ENCODE results near the gene CLRN3.

CLRN3 gene

GRCh38 chr10:127894146-127894545 lies 1.4 kb upstream of the CLRN3 start:
- DNase-seq, result no peak

DNA sequence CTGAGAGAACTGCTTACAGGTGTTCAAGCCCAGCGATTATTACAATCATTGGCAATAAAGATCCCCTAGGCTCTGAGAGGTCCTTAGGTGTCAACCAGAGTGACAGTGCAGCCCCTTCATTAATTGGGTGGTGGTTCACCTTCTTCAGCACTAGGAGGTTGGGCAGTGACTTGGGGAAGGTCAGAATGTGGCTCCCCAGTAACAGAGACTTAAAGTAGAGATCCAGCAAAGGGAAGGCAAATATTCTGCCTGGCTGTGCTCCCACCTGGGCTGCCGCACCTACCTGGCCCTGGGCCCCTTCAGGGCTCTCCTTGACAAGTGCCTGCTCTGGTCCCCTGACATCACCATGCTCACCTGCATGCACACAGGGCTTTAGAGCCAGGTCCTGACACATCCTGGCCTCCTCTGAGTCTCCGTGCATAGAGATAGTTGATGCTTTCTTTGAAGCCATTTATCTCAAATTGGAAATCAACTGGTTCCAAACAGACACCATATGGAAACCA lies 1.9 kb downstream of the CLRN3 start:
- DNase-seq, result no peak

GRCh38 chr10:127890216-127890615 lies 2.5 kb downstream of the CLRN3 start:
- DNase-seq, result no peak

DNA sequence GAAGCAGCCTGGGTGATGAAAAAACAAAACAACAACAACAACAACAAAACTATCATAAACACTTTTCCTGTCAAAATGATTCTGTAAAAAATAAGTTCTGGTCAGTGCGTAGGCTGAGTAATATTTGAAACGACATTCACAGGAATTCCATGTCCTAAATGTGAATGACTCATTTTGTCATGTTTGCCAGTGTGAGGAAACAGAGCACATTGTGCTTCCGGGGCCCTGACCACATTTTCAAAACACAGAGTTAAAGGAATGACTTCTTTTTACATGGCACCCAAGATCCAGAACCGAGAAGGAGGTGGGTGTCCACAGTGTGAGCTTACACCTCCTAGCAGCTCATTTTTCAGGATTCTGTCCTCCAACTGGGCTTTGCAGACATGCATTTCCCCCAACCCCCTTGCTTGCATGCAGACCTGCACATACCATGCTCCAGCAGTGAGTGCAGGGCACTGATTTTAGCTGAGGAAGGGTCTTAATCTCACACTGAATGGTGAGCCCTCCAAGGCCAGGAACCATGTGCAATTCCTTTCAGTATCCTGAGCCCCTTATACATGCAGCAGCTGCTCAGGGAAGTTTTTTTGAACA lies 3.0 kb downstream of the CLRN3 start:
- DNase-seq, result peak; percentile 76

DNA sequence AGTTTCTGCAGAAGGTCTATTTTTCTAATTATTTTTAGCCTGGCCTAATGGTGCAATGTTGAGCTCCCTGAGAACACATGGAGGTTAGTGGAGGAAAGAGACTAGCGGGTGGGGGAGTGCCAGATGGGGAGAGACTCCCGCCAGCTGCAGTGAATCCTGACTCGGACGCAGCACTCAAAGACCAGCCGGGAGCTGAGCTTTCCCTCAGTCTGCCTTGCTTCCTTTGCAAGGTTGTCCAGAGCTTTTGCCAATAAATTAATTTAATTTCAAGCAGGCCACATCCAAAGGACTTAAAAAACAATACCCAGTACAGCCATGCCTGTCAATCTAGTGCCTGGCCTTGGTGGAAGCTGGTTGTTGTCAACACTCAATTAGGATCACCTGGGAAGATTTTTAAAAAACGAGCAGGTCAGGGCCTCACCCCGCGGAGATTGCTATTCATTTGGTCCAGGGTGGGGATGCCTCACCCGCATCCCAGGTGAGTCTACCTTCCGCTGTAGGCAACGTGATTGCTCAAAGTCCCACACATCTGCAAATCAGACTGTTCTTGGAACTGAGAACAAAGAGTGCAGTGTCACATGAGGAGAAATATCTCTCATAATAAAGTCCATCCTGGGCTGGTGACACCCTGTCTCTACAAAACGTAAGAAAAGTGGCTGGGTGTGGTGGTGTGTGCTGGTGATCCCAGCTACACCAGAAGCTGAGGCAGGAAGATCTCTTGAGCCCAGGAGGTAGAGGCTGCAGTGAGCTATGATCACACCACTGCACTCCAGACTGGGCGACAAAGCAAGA lies 4.0 kb downstream of the CLRN3 start:
- no peak for DNase-seq

DNA sequence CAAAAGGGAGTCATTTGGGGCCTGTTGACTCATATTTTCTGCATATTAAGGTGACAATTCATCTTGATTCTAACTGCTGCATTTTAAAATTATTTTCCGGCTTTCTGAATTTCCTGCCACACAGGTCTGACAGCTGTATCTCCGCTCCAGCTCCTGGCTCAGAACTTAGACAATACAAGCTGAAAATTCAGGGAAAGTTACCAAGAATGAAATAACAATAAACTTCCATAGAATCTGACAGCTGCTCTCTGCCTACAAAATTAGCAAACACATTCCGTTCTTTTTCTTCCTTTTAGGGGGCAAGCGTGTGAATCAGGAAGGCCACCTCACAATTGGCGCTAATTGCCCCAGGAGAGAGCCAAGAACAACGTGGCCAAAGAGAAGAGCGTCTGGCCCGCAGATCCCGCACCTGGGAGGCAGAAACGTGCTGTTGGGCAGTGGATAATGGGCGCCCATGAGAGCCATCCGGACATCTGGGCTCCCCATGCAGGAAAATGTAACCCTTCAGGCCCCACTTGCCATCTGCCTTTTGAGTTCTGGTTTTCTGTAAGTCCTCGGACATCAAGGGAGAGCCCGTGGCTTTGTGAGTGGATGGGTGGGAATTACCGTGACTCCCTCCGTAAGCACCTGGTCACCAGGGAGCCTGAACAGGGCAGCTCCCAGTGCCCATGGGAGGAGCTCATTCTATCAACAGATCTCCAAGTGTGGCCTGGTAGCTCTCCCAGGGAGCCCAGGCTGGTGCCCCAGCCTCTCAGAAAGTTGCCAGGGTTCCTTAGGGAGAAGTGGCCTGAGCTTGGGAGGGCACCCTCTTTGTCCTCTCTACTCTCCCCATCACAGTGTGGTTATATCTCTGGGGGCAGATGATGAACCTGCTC lies 5.0 kb downstream of the CLRN3 start:
- no peak for DNase-seq

DNA sequence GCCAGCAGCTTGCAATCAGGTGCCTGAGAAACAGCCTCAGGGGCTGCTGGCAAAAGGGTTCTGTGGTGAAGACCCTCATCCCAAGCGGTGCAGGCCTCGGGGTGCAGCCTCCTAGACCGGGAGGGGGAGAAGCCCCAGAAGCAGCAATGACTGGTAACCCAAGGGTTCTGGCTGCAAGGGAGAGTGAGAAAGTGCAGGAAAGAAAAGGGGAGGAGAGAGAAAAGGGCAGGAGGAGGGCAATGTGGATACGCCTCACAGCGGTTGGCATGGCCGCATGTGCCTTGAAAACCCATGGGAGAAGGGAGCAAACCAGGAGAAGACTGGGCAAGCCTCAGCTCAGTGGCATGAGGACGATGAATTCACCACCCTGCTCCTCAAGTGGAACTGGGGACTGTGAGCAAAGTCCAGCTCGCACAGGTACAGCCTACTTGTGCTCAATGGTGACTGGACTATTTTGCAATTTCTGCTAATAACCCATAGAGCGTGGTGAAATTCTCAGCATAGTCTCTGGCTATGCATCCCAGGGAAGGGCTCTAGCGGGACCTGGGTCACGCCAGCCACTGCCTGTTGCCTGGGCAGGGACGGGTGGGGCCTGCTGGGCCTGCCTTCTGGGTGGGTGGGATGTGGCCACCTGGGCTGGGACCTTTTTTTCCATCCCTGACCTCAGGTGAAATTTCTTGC lies 6.2 kb downstream of the CLRN3 start:
- no peak for DNase-seq

DNA sequence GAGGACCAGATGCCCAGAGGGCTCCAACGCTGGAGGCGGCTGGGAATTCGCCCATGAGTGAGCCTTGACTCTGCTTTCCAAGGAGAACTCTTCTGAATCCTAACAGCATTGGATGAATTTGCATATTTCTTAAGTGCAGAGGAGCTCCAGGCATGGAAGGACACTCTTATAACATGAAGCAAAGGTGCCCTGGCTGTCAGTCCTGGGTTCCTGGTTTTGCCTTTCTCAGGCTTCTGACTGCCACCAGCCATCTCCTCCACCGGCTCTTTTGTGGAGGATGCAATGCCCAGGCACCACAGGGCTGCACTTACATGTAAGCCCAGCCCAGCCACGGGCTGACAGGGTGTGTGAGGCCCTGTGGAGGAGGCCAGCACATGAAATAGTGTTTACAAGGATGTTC lies 8.2 kb downstream of the CLRN3 start:
- DNase-seq, result no peak

DNA sequence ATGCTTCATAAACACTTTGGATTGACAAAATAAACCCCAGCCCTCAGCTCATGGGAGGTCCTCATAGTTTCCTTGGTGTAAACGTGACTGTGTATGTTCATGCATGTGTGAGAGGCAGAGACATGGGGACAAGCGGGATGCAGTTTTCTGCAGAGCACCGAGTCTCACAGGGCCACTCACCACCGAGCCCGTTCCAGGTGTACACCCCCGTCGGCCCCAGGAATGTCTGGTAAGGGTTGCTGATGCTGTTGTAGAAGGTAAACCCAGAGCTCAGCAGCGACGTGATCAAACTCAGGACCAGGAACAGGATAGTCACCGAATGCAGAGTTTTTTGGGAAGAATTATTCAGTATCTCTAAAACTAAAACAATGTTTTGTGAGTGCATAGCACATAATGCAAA lies 9.2 kb downstream of the CLRN3 start:
- no peak for DNase-seq

DNA sequence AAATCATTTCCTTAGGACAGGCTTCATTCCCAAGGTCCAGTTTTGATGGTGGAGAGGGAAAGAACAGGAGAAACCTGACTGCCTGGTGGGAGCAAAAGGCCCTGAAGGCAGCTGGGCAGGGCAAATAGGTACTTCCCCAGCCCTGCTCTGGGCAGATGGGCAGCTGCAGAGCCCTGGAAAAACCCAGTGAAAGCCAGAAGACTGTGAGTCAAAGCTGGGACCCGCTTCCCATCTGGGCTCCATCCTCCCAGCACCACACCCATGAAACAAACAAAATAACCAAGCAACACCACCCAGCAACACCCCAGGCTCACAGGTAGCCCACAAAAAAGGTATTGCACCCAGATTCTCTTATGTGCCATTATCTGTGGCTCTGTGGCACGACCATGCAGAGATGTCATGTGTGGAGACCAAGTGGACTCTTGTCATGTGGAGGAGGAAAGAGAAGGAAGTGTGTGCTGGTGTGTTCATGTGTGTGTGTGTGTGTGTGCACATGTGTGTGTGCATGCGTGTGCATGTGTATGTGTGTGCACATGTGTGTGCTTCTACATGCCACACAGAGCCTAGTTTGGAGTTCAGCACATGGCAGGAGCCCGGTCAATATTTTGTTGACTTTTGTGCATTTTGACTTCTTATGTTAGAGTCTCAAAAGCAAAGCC lies 9.8 kb downstream of the CLRN3 start:
- DNase-seq, result no peak

DNA sequence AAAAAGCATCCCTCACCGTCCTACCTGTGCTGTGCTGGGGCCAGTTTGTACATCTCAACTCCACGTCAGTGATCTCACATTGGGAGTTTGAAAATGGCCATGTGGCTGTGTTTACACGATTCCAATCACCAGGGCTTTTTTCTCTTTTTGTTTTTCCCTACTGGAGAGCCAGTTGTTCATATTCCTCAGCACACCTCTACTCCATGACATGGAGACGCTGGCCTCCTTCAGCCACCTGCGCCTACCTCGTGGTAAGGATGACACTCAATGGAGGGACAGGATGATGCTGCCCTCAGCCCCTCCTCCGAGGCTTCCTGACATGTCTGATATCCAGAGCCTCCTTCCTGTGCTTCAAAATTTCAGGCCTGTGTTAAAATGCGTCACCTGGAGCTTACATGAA lies 10.3 kb downstream of the CLRN3 start:
- DNase-seq, result no peak

DNA sequence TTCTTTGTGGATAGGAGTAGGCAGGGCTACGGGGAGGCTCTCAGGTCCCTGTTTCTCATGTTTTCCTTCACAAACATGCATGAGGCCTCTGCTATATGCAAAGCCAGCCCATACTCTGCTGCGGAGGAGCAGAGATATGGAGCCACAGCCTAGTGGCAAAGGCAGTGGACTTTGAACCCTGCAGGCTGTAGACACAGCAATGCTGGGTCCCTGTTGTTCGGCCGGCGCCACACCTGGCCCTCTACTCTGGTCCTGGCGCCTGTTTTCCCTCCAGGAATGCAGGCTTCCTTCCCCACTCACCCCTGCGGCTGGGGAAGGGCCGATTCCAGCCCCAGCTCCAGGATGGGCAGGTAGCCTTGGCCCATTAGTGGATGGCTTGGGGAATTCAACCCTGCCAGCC lies 11.5 kb downstream of the CLRN3 start:
- DNase-seq, result no peak

DNA sequence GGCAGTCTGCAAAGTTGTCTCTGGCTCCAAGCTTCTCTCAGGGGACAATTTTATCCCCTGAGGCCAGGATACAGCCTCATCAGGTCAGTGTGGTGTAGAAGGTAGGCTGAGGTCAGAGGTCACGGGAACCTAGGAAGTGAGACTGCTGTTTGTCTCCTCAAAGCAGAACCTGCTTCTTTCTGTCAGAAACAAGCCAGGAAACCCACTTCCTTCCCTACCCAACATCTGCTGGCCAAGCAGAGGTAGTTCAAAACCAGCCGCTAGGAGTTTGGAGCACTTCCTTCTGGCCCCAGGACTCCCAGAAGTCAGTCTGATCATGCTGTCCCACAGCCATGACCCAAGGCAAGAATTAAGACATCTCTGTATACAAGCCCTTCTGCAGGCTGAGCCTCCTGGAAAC lies 12.2 kb downstream of the CLRN3 start:
- peak; percentile 98 for DNase-seq

DNA sequence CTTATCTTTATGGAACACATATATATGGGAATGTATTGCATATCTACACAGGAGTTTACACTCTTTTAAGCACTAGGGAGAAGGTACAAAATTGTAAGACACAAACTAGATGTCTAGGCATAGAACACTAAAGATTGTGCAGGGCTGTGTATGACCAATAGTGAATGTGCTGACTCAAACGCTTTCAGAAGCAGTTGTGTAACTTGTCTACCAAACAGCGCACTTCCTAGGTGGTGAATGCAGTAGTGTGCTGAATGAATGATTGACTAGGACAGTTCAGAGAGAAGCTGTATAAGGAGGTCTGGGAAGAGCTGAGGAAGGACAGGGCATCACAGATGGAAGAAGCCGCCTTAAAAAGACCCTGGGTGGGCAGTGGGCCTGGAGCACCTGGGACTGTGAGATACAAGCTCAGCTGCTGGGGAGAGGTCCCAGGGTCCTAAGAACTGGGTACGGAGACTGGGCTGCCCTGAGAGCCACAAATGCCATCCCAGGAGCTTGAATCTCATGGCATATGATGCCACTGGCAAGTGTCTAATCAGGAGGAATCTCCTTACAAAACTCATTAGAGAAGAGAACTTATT lies 14.2 kb downstream of the CLRN3 start:
- peak; percentile 63 for DNase-seq

GRCh38 chr10:127877699-127878098 lies 15.0 kb downstream of the CLRN3 start:
- no peak for DNase-seq

DNA sequence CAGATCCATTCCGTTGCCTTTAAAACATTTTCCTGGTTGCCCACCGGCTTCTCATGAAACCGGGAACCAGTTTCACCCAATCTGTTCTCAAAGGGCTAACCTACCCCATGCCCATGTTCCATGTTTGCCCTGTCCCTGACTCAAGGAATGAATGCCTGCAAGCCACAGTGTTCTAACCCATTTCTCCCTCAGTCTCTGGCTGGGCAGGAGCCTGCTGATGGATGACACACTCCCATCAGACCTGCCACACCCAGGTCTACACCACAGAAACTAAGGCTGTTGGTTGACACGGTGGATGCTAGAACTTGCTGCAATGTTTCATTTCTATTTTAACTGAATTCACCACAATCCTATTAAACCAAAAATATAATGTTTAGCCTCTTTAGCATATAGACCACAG lies 15.6 kb downstream of the CLRN3 start:
- DNase-seq, result peak; percentile 48

- no peak for DNase-seq
Observed at GRCh38 chr10:127875916-127876315, 16.8 kb downstream of the CLRN3 start.

DNA sequence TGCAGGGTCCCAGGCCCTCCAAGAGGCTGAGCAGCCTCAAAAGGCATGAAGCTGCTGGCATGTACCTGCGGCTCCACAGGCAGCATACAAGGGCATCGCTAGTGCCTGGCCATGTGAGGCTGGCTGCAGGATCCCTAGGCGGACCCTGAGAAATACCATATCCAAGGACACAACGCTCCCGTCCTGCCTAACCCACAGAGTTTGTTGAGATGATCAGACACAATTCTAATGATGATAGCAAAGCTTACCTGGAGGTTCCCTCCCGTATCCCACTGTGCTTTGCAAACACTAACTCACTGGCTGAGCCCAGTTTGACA lies 17.3 kb downstream of the CLRN3 start:
- DNase-seq, result no peak

GRCh38 chr10:127874671-127875448 lies 17.9 kb downstream of the CLRN3 start:
- DNase-seq, result no peak

- no peak for DNase-seq
Observed at GRCh38 chr10:127873901-127874470, 18.8 kb downstream of the CLRN3 start.

All from MV-4-11 (cell line).